NOMO-1 (cell line): ENCODE results near the gene LUC7L.
"Not testable (repeated sequence)": the region's sequence is repeated elsewhere in the genome, so short reads cannot be mapped to it uniquely, and the experiment has no call there.

Experiments used
- DNase-seq, 2 experiments: peaks; one replicate each; lab custom pipeline; 2025; ENCODE audit not compliant: unreplicated experiment in 2 of 2; lab: John Stamatoyannopoulos, UW

The LUC7L gene

DNA sequence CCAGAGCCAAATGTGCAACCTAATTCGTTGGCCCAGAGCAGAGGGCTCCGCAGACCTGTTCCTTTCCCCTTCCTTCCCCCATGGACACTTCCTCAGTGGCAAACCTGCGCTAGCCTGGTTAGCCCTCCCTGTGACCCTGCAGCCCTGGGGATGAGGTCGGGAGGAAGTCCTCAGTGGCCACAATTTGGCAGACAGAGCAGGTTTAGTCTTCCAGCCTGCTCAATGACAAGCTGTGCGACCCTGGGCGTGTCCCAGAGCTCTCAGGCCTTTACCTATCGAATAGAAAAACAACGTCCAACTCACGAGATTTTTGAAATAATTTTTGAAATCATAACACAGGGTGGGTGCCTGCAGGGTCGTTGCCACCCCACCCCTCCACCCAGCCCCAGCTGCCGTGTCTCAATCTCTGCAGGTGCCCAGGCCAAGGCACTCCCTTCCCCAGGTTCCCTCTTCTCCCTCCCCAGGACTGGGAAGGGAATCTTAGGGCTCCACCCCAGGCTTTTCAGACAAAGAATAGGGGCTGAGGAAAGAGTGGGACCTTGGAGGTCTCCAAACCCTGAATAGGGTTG is 62.0 kb downstream of the LUC7L start:
- DNase-seq, result no peak

DNA sequence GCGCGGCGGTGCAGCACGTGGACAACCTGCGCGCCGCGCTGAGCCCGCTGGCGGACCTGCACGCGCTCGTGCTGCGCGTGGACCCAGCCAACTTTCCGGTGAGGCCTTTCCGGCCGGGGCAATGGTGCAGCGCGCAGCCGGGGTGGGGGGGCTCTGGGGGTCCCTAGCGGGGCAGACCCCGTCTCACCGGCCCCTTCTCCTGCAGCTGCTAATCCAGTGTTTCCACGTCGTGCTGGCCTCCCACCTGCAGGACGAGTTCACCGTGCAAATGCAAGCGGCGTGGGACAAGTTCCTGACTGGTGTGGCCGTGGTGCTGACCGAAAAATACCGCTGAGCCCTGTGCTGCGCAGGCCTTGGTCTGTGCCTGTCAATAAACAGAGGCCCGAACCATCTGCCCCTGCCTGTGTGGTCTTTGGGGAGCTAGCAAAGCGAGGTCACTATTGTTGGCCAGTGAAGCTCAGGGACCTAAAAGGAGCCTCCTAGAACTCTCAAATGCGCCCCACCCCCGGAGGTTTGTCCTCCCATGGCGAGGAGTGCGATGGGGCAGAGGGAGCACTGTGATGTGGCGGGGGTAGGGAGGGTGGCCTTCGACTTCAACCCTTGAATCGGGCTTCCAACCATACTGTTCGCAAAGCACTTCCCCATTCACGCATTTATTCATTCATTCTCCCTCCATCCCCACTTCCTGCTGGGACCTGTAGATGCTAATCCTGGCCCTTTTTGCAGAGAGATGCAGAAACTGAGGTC is 62.7 kb downstream of the LUC7L start:
- no peak for DNase-seq

DNA sequence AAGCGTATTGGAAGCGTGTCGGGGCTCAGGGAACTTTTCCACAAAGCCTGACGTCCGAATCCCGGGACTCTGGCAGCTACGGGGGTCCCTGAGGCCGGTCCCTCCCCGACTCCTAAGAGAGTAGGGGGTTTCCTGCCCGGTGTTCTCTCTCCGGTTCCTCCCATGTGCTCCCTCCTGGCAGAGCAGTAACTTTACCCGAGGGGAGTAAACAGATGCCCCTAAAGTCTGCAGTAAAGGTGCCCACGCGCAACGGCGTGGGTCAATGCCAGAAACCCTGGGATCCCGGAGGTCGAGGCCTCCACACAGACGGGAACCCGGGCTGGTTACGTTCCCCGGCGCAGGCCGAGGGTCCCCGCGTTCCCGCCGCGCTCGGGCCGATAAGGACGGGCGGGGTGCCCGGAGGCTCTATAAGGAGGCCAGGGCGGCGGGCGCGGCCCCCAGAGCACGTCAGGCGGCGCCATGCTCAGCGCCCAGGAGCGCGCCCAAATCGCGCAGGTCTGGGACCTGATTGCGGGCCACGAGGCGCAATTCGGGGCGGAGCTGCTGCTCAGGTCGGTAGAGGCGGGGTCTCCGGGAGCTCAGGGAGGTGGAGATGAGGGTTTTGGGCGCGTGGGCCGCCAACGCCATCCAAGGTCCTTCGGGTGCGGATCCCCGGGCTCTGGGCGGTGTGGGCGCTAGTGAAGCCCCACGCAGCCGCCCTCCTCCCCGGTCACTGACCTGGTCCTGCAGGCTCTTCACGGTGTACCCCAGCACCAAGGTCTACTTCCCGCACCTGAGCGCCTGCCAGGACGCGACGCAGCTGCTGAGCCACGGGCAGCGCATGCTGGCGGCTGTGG is 63.5 kb downstream of the LUC7L start, which contains the start of gene HBM:
Gene HBM, plus strand, starts transcription at position 440 of the 836 bp plus-strand sequence. Its CDS starts 20 bp downstream, at position 460.
- no peak for DNase-seq

DNA sequence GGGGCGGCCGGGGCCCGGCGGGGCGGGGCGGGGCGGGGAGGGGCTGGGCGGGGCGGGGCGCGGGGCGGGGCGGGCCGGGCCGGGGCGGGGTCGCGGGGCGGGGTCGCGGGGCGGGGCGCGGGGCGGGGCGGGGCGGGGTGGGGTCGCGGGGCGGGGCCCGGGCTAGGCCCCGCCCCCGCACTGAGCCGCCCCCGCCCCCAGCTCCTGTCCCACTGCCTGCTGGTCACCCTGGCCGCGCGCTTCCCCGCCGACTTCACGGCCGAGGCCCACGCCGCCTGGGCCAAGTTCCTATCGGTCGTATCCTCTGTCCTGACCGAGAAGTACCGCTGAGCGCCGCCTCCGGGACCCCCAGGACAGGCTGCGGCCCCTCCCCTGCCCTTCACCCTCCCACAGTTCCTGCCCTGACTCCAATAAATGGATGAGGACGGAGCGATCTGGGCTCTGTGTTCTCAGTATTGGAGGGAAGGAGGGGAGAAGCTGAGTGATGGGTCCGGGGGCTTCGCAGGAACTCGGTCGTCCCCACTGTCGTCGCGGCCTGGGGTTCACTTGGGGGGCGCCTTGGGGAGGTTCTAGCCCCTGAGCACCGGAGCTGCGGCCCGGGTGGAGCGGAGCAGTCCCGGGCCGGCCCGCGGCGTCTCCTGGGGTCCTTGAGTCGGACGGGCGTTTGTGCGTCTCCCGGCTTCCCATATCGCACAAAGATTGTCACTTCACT is 64.3 kb downstream of the LUC7L start:
- no peak for DNase-seq

DNA sequence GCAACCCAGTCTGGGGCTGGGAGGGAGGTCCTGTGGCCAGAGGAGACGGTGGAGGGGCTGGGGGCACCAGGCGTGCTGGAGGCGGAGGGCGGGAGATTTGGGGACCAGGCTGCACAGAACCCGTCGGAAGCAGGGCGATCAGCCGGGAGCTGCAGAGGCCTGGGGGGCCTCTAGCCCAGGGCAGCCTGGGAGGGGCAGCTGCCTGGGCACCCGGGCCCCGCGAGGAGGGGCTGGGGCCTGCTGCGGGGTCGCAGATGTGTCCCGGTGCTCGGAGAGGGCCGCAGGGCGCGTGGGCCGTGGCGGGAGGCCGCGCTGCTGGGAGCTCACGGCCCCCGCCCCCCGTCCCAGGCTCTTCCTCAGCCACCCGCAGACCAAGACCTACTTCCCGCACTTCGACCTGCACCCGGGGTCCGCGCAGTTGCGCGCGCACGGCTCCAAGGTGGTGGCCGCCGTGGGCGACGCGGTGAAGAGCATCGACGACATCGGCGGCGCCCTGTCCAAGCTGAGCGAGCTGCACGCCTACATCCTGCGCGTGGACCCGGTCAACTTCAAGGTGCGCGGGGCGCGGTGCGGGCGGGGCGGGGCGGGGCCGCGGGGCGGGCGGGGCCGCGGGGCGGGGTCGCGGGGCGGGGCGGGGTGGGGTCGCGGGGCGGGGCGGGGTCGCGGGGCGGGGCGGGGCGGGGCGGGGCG is 65.0 kb downstream of the LUC7L start:
- not testable (repeated sequence) for DNase-seq

DNA sequence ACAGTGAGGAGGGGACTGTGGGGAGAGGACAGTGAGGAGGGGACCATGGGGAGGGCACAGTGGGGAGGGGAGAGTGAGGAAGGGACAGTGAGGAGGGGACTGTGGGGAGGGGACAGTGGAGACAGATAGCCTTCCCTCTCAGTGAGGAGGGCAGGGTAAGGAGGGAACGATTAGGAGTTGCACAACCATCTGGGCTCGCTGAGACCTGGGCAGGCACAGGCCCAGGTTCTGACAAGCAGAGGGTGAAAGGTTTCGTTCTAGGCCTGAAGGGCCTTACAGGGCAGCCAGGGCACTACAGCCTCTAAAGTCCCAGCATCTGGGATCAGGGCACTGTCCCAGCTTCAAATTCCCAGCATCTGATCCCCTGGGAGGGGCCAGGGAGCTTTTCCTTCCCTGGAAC is 65.6 kb downstream of the LUC7L start:
- not testable (repeated sequence) for DNase-seq

DNA sequence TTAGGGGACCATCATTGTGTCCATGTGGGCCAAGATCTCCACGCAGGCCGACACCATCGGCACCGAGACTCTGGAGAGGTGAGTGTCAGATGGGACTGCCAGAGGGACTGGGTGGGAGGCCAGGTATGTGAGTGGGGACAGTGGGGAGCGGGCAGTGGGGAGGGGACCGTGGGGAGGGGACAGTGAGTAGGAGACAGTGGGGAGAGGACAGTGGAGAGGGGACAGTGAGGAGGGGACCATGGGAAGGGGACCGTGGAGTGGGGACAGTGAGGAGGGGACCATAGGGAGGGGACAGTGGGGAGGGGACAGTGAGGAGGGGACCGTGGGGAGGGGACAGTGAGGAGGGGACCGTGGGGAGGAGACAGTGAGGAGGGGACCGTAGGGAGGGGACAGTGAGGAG is 66.1 kb downstream of the LUC7L start:
- DNase-seq, result not testable (repeated sequence)

DNA sequence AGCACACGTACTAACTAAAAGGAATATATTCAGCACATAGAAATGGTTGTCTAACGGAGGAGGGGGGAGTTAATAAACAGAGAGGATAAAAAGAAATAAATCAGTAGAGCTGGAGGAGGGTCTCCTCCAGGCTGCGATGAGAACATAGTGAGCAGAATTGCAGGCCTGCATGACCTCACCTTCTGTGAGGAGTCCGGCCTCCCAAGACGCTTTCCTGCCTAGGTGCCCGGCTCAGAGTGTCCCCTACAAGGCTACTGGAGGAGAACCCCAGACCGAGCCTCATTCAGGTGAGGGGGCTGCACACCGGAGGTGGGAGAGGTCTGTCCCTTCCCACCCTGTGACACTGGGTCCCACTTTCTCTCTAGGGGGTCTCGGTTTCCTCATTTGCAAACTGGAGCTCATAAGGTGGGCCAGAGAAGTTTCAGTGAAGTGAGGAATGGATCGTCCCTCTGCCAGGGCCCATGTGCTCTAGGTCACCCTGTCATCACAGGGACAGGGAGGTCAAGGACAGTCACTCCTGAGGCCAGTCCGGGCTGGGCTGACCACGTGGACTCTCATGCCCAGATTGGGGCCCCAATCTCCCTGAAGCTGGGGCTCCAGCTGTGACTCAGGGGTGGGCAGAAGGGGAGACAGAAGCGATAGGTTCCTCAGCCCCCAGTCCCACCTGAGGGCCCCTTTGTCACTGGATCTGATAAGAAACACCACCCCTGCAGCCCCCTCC is 66.8 kb downstream of the LUC7L start:
- no peak for DNase-seq

DNA sequence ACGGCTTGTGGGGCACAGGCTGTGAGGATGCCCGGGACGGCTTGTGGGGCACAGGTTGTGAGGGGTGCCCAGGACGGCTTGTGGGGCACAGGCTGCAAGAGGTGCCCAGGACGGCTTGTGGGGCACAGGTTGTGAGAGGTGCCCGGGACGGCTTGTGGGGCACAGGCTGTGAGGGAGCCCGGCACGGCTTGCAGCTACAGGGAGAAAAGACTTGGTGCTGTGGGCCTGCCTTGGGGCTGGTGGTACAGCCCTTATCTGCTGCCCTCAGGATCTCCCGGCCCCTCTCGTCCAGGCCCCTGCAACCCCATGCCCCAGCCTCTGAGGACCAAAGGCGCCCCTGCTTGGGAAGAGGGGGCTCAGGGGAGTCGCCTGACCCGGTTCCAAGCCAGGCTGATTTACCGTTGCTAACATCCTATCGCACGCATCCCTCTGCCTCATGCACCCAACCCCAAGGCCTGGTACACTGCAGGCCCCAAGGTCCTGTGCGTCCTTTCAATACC is 68.5 kb downstream of the LUC7L start:
- DNase-seq, result no peak

DNA sequence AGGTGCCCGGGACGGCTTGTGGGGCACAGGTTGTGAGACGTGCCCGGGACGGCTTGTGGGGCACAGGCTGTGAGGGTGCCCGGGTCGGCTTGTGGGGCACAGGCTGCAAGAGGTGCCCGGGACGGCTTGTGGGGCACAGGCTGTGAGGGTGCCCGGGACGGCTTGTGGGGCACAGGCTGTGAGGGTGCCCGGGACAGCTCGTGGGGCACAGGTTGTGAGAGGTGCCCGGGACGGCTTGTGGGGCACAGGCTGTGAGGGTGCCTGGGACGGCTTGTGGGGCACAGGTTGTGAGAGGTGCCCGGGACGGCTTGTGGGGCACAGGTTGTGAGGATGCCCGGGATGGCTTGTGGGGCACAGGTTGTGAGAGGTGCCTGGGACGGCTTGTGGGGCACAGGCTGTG is 69.0 kb downstream of the LUC7L start:
- DNase-seq, result not testable (repeated sequence)

DNA sequence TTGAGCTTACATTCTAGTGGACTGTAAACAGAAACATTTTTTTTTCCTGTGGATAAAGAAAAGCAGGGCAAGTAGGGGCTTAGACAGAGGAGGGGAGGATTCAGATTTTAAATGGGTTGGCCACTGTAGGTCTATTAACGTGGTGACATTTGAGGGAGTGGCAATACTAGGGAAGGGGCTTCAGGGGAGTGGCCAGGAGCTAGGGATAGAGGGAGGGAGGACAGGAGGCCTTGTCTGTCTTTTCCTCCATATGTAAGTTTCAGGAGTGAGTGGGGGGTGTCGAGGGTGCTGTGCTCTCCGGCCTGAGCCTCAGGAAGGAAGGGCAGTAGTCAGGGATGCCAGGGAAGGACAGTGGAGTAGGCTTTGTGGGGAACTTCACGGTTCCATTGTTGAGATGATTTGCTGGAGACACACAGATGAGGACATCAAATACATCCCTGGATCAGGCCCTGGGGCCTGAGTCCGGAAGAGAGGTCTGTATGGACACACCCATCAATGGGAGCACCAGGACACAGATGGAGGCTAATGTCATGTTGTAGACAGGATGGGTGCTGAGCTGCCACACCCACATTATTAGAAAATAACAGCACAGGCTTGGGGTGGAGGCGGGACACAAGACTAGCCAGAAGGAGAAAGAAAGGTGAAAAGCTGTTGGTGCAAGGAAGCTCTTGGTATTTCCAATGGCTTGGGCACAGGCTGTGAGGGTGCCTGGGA is 70.0 kb downstream of the LUC7L start:
- no peak for DNase-seq

DNA sequence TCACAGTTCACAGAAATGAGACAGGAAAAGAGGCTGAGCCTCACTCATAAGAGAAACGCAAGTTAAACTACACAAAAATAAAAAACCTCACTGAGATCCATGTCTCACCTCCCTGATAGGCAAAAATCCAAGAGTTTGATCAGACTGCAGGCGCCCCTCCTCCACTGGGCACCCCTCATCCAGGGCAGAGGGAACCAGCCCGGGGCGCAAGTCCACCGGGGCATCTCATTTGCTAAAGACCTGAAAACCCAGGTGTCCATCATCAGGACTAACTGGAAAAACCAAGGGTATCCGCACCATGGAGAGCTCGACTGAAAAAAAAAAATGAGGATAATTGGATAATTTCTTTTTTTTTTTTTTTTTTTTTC is 74.2 kb downstream of the LUC7L start:
- no peak for DNase-seq

DNA sequence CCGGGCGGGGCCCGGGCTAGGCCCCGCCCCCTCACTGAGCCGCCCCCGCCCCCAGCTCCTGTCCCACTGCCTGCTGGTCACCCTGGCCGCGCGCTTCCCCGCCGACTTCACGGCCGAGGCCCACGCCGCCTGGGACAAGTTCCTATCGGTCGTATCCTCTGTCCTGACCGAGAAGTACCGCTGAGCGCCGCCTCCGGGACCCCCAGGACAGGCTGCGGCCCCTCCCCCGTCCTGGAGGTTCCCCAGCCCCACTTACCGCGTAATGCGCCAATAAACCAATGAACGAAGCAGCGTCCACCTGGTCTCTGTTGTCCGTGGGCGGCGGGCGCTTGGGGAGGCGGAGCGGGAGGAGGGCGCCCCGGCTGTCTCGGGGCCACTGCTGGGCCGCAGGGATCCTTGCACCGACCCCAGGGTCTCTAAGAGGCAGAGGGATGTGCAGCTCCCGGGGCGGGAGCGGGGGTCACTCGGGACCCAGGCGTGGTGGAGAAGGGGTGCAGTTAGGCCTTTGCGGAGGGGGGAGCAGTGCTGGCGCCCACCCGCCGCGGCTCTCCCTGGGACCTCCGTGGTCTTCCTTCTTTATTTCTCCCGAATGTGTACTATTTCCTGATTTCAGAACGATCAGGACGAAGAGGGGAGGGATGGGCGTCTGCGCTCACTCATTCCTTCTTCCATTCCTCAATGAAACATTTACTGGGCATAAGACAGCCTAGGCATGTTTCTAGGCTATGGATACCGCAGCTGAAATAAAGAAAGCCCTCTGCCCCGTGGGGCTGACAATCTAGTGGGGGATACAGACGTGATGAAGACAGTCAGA is 74.8 kb downstream of the LUC7L start:
- DNase-seq, result no peak

DNA sequence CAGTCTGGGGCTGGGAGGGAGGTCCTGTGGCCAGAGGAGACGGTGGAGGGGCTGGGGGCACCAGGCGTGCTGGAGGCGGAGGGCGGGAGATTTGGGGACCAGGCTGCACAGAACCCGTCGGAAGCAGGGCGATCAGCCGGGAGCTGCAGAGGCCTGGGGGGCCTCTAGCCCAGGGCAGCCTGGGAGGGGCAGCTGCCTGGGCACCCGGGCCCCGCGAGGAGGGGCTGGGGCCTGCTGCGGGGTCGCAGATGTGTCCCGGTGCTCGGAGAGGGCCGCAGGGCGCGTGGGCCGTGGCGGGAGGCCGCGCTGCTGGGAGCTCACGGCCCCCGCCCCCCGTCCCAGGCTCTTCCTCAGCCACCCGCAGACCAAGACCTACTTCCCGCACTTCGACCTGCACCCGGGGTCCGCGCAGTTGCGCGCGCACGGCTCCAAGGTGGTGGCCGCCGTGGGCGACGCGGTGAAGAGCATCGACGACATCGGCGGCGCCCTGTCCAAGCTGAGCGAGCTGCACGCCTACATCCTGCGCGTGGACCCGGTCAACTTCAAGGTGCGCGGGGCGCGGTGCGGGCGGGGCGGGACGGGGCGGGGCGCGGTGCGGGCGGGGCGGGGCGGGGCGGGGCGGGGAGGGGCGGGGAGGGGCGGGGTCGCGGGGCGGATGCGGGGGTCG is 75.6 kb downstream of the LUC7L start:
- DNase-seq, result not testable (repeated sequence)

DNA sequence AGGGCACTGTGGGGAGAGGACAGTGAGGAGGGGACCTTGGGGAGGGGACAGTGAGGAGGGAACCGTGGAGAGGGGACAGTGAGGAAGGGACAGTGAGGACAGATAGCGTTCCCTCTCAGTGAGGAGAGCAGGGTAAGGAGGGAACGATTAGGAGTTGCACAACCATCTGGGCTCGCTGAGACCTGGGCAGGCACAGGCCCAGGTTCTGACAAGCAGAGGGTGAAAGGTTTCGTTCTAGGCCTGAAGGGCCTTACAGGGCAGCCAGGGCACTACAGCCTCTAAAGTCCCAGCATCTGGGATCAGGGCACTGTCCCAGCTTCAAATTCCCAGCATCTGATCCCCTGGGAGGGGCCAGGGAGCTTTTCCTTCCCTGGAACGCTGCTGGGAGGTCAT is 76.1 kb downstream of the LUC7L start:
- not testable (repeated sequence) for DNase-seq

DNA sequence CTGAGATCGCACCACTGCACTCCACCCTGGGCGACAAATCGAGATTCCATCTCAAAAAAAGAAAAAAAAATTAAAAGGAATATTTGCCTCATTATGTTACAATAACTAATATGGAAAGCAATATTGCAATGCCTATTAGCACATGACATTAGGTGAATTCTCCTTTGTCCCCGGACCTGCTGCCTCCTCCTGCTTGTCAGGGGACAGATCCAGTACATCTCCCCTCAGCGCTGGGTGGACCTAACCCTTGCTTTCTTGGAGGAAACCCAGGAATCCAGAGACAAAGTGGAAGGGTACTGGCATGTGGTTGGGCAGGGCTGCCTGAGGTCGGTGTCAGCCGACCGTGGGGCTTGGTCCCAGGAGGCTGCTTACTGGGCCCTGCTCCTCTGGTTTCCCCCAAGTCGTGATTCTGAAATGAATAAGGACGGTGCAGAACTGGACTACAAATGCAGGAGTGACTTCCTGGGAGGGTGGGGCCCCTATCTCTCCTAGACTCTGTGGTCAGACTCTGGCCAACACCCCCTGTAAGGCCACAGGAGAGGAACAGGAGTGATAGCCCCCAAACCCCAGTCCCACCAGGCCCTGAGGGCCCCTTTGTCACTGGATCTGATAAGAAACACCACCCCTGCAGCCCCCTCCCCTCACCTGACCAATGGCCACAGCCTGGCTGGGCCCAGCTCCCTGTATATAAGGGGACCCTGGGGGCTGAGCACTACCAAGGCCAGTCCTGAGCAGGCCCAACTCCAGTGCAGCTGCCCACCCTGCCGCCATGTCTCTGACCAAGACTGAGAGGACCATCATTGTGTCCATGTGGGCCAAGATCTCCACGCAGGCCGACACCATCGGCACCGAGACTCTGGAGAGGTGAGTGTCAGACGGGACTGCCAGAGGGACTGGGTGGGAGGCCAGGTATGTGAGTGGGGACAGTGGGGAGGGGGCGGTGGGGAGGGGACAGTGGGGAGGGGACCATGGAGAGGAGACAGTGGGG is 76.8 kb downstream of the LUC7L start, which contains the start of gene HBZ:
Gene HBZ, plus strand, starts transcription at position 504 of the 988 bp plus-strand sequence. Its CDS starts 266 bp downstream, at position 770.
- DNase-seq, result no peak
